Adipose tissue (tissue), 3 donors: ENCODE data around the gene CREBRF. TPM values are rescaled to one million over a fixed set of nuclear protein-coding genes. Genes with fewer than 3 reads are reported as not detected.
"Not testable (repeated sequence)": the region's sequence is repeated elsewhere in the genome, so short reads cannot be mapped to it uniquely, and the experiment has no call there.

Source experiments
- H3K27ac ChIP-seq: one replicate; pipeline ENCODE4 v1.5.1; 2013; ENCODE audit warnings: low read depth, low read length
- WGBS, 3 donors: extraction: QIAGEN DNeasy Blood & Tissue Kit; methylation state at CpG; one replicate each; pipeline ENCODE4 v1.1.7; 2013; 5-methylcytosine and 5-hydroxymethylcytosine counted together
- polyA plus RNA-seq, 3 donors: library from polyadenylated mRNA; stranded (reverse); fragments of 200-250 nt; gene quantifications; one replicate each; pipeline ENCODE4 v1.2.3, GENCODE V29; 2013
- donor health status: healthy with polysubstance abuse.
- donor health status: Bipolar disorder and iron deficiency.
- donor health status: healthy.

CREBRF gene
- polyA plus RNA-seq, 3 donors: 3.0 to 10.7 (median 5.5) TPM

GRCh38 chr5:173132166-173132565 lies 76.0 kb downstream of the CREBRF start:
- not testable (repeated sequence) for H3K27ac ChIP-seq
- 94 to 96% (median 95%) methylated on average over 5 to 6 of the region's 6 CpGs for WGBS, 3 donors

GRCh38 chr5:173138707-173139106 lies 82.6 kb downstream of the CREBRF start:
- WGBS, 3 donors: 89 to 95% (median 90%) methylated on average over 3 of the region's 3 CpGs
- H3K27ac ChIP-seq: no peak overlapping the region

- 43 to 96% (median 93%) methylated on average over 1 of the region's 1 CpG for WGBS, 3 donors
- no peak overlapping the region for H3K27ac ChIP-seq
These were observed 83.5 kb downstream of the CREBRF start for GRCh38 chr5:173139631-173140030.

- no peak overlapping the region for H3K27ac ChIP-seq
- 63 to 68% (median 63%) methylated on average over 4 of the region's 4 CpGs for WGBS, 3 donors
These were observed 84.6 kb downstream of the CREBRF start for GRCh38 chr5:173140769-173141168.

- H3K27ac ChIP-seq: no peak overlapping the region
- 84 to 91% (median 89%) methylated on average over 8 of the region's 8 CpGs for WGBS, 3 donors
These were observed 87.4 kb downstream of the CREBRF start for GRCh38 chr5:173143567-173143966.

- WGBS, 3 donors: 1 to 2% (median 1%) methylated on average over 48 of the region's 48 CpGs
- H3K27ac ChIP-seq: peak within 1 kb of the TSS; percentile 38
These were observed 88.3 kb downstream of the CREBRF start, which contains the start of gene BNIP1 for GRCh38 chr5:173144200-173145176. Gene BNIP1 (plus strand): TSS chr5:173144531. CDS start chr5:173144546, 15 bp downstream.

- H3K27ac ChIP-seq: no peak overlapping the region
- WGBS, 3 donors: 67 to 89% (median 71%) methylated on average over 2 of the region's 2 CpGs
These were observed 92.2 kb downstream of the CREBRF start for GRCh38 chr5:173148354-173148753.

GRCh38 chr5:173152547-173152946 lies 96.4 kb downstream of the CREBRF start:
- no peak overlapping the region for H3K27ac ChIP-seq
- WGBS, 3 donors: 94 to 96% (median 96%) methylated on average over 5 of the region's 5 CpGs

GRCh38 chr5:173153842-173154241 lies 97.7 kb downstream of the CREBRF start:
- WGBS, 3 donors: 93 to 94% (median 94%) methylated on average over 7 of the region's 7 CpGs

GRCh38 chr5:173154619-173155018 lies 98.5 kb downstream of the CREBRF start:
- H3K27ac ChIP-seq: not testable (repeated sequence)
- 95 to 97% (median 96%) methylated on average over 5 of the region's 5 CpGs for WGBS, 3 donors

More at GRCh38 chr5:173153842-173154241, 97.7 kb downstream of the CREBRF start:
- H3K27ac ChIP-seq: no peak overlapping the region

- 30 to 86% (median 71%) methylated on average over 2 of the region's 2 CpGs for WGBS, 3 donors
- no peak overlapping the region for H3K27ac ChIP-seq
These were observed 99.8 kb downstream of the CREBRF start for GRCh38 chr5:173155912-173156311.

- no peak overlapping the region for H3K27ac ChIP-seq
- WGBS, 3 donors: 76 to 93% (median 85%) methylated on average over 8 of the region's 8 CpGs
These were observed 102.2 kb downstream of the CREBRF start for GRCh38 chr5:173158366-173158765.

GRCh38 chr5:173159256-173159655 lies 103.1 kb downstream of the CREBRF start:
- 63 to 97% (median 97%) methylated on average over 3 of the region's 3 CpGs for WGBS, 3 donors
- H3K27ac ChIP-seq: no peak overlapping the region

- WGBS, 3 donors: 60 to 98% (median 94%) methylated on average over 5 of the region's 5 CpGs
- H3K27ac ChIP-seq: no peak overlapping the region
These were observed 105.0 kb downstream of the CREBRF start for GRCh38 chr5:173161148-173161547.

GRCh38 chr5:173163219-173163618 lies 107.1 kb downstream of the CREBRF start:
- WGBS, 3 donors: 78 to 86% (median 80%) methylated on average over 7 of the region's 7 CpGs
- no peak overlapping the region for H3K27ac ChIP-seq

GRCh38 chr5:173165177-173166016 lies 109.2 kb downstream of the CREBRF start:
- WGBS, 3 donors: 86 to 93% (median 87%) methylated on average over 2 of the region's 2 CpGs
- no peak overlapping the region for H3K27ac ChIP-seq

- WGBS, 3 donors: 80 to 93% (median 81%) methylated on average over 8 of the region's 8 CpGs
- H3K27ac ChIP-seq: no peak overlapping the region
These were observed 116.0 kb downstream of the CREBRF start for GRCh38 chr5:173172166-173172565.

- 55 to 57% (median 57%) methylated on average over 4 of the region's 4 CpGs for WGBS, 3 donors
- H3K27ac ChIP-seq: no peak overlapping the region
These were observed 119.4 kb downstream of the CREBRF start for GRCh38 chr5:173175523-173175922.

- no peak overlapping the region for H3K27ac ChIP-seq
- WGBS, 3 donors: 72 to 90% (median 74%) methylated on average over 12 of the region's 12 CpGs
These were observed 122.3 kb downstream of the CREBRF start for GRCh38 chr5:173178369-173178910.
